Type B pancreatic cell (in vitro differentiated cells): ENCODE data around the gene MED15. TPM values are rescaled to one million over a fixed set of nuclear protein-coding genes. Genes with fewer than 3 reads are reported as not detected.

ENCODE experiments used
- DNase-seq: peaks from one replicate; pipeline ENCODE4 v3.0.0; 2021; ENCODE audit warnings: mixed read lengths; ENCODE audit not compliant: unreplicated experiment; ENCODE audit errors: extremely low spot score
- H3K27ac Mint-ChIP-seq: 2 replicates; pipeline ENCODE4 v1.8.0; 2021; ENCODE audit warnings: mild to moderate bottlenecking, mixed read lengths
- H3K27me3 Mint-ChIP-seq: 2 replicates; pipeline ENCODE4 v1.8.0; 2021; ENCODE audit warnings: mixed read lengths
- H3K36me3 Mint-ChIP-seq: 2 replicates; pipeline ENCODE4 v1.8.0; 2021; ENCODE audit warnings: mixed read lengths
- H3K4me1 Mint-ChIP-seq: one replicate; pipeline ENCODE4 v1.8.0; 2021; ENCODE audit warnings: mixed read lengths; ENCODE audit not compliant: unreplicated experiment
- H3K4me3 Mint-ChIP-seq: 2 replicates; pipeline ENCODE4 v1.8.0; 2021; ENCODE audit warnings: mild to moderate bottlenecking, mixed read lengths
- H3K9me3 Mint-ChIP-seq: 2 replicates; pipeline ENCODE4 v1.8.0; 2021; ENCODE audit warnings: mixed read lengths
- CTCF ChIP-seq: fragments of 200-600 bp; sonication (generic); conservative IDR thresholded peaks from 2 replicates; pipeline ENCODE4 v1.5.0; 2021; ENCODE audit warnings: antibody characterized with exemption, mild to moderate bottlenecking
- total RNA-seq: library from RNA; stranded (reverse); gene quantifications from 2 replicates; pipeline ENCODE4 v1.2.1, GENCODE V29; 2021; ENCODE audit warnings: low replicate concordance

MED15 gene
- total RNA-seq, 1 donor from 2014 or later: 90.8 TPM

GRCh38 chr22:20546541-20546950, 39.1 kb downstream of the MED15 start:
- H3K27me3 Mint-ChIP-seq: no peaks in the 10 kb centered on the region
- no peak for TF ChIP-seq CTCF
- H3K27ac Mint-ChIP-seq: peak overlapping the region; percentile 93
- H3K9me3 Mint-ChIP-seq: no peaks in the 10 kb centered on the region
- DNase-seq: no peak
- H3K4me1 Mint-ChIP-seq: peaks cover 32% of the 10 kb centered on the region
- peaks cover 22% of the 10 kb centered on the region for H3K36me3 Mint-ChIP-seq
- H3K4me3 Mint-ChIP-seq: peak overlapping the region; percentile 66

GRCh38 chr22:20547029-20547428, 39.6 kb downstream of the MED15 start:
- no peak for DNase-seq
- peaks cover 34% of the 10 kb centered on the region for H3K4me1 Mint-ChIP-seq
- no peaks in the 10 kb centered on the region for H3K27me3 Mint-ChIP-seq
- TF ChIP-seq CTCF: no peak
- no peaks in the 10 kb centered on the region for H3K9me3 Mint-ChIP-seq
- peaks cover 19% of the 10 kb centered on the region for H3K36me3 Mint-ChIP-seq
- peak overlapping the region; percentile 93 for H3K27ac Mint-ChIP-seq
- H3K4me3 Mint-ChIP-seq: no peak overlapping the region

- Mint-ChIP-seq H3K9me3 (no peaks in the 10 kb centered on the region), H3K36me3 (peaks cover 8% of the 10 kb centered on the region), H3K27me3 (no peaks in the 10 kb centered on the region), H3K4me1 (peaks cover 37% of the 10 kb centered on the region), H3K4me3 (peak overlapping the region; percentile 32), H3K27ac (peak overlapping the region; percentile 64)
- DNase-seq: no peak
- no peak for TF ChIP-seq CTCF
These were observed 41.4 kb downstream of the MED15 start for GRCh38 chr22:20548806-20549205.

GRCh38 chr22:20549232-20549841, 41.9 kb downstream of the MED15 start:
- Mint-ChIP-seq H3K27ac (peak overlapping the region; percentile 64), H3K36me3 (peaks cover 5% of the 10 kb centered on the region), H3K27me3 (no peaks in the 10 kb centered on the region), H3K4me1 (peaks cover 37% of the 10 kb centered on the region), H3K4me3 (peak overlapping the region; percentile 32), H3K9me3 (no peaks in the 10 kb centered on the region)
- no peak for TF ChIP-seq CTCF
- DNase-seq: no peak

- Mint-ChIP-seq H3K9me3 (no peaks in the 10 kb centered on the region), H3K36me3 (peaks cover 2% of the 10 kb centered on the region), H3K4me1 (peaks cover 37% of the 10 kb centered on the region), H3K27me3 (no peaks in the 10 kb centered on the region), H3K27ac (peak overlapping the region; percentile 64), H3K4me3 (peak overlapping the region; percentile 24)
- TF ChIP-seq CTCF: no peak
- DNase-seq: no peak
These were observed 42.8 kb downstream of the MED15 start for GRCh38 chr22:20550057-20550817.
